Gastroesophageal sphincter (tissue), 3 donors: ENCODE data around the gene LPP.

Source experiments
- EP300 ChIP-seq: sonication (generic); formaldehyde crosslinking; IDR thresholded peaks from one replicate; pipeline ENCODE4 v1.6.1; 2017; ENCODE audit warnings: antibody characterized with exemption, mild to moderate bottlenecking
- POLR2AphosphoS5 ChIP-seq: sonication (generic); formaldehyde crosslinking; IDR thresholded peaks from one replicate; pipeline ENCODE4 v1.6.1; 2017; ENCODE audit warnings: antibody characterized with exemption
- TF ChIP-seq, protein P1 (sequence below), 4 experiments: fragments of 200-600 bp in 2 of 4; fragments of 450-650 bp in 2 of 4; sonication (generic) in 1 of 4; IDR thresholded peaks; one replicate each; pipeline ENCODE4 v1.5.1; 2017 to 2019; ENCODE audit warnings: antibody characterized with exemption in 4 of 4, mild to moderate bottlenecking in 2 of 4, moderate library complexity in 2 of 4

DNA sequence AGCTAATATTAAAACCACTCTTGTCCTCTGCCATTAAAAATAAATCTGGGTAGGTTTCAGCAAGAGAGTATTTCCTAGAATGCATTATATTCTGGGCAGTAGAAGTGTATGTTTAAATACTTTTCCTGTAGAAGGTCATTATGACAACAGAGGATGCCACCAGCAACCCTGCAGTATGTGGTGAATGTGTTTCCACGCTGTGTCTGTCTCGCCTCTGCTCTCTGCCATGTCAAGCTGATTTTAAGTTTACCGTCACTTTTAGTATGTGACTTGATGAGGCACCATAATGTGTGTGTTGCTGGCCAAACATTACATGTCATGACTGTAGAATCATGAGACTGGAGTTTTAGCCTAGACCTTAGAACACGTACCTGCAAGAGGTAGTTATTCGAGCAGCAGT, 211.2 kb downstream of the LPP start:
- TF ChIP-seq EP300: no peak
- TF ChIP-seq, protein P1, sequence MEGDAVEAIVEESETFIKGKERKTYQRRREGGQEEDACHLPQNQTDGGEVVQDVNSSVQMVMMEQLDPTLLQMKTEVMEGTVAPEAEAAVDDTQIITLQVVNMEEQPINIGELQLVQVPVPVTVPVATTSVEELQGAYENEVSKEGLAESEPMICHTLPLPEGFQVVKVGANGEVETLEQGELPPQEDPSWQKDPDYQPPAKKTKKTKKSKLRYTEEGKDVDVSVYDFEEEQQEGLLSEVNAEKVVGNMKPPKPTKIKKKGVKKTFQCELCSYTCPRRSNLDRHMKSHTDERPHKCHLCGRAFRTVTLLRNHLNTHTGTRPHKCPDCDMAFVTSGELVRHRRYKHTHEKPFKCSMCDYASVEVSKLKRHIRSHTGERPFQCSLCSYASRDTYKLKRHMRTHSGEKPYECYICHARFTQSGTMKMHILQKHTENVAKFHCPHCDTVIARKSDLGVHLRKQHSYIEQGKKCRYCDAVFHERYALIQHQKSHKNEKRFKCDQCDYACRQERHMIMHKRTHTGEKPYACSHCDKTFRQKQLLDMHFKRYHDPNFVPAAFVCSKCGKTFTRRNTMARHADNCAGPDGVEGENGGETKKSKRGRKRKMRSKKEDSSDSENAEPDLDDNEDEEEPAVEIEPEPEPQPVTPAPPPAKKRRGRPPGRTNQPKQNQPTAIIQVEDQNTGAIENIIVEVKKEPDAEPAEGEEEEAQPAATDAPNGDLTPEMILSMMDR (IDR thresholded peaks at IDR 0.05): no peak
- TF ChIP-seq POLR2AphosphoS5: no peak
